Stimulated activated CD8-positive, alpha-beta memory T cell treated with anti-CD3 and anti-CD28 coated beads, Interleukin-12 subunit alpha, Interleukin-12 subunit beta, amount 100 ng/mL, for 1 hour (primary cell): ENCODE results near the gene FICD.

Source experiments
- DNase-seq: peaks from one replicate; pipeline ENCODE4 v3.0.0-alpha.2; 2020; ENCODE audit warnings: low read depth

Gene FICD

GRCh38 chr12:108502922-108503321 is 12.2 kb upstream of the FICD start:
- DNase-seq = no peak

- DNase-seq = no peak
Measured at GRCh38 chr12:108505129-108505528, 9.9 kb upstream of the FICD start.

- DNase-seq = no peak
Measured at GRCh38 chr12:108507971-108508642, 7.0 kb upstream of the FICD start.

GRCh38 chr12:108509806-108510205 is 5.3 kb upstream of the FICD start:
- no peak for DNase-seq

GRCh38 chr12:108510836-108511235 is 4.2 kb upstream of the FICD start:
- no peak for DNase-seq

- DNase-seq = peak; percentile 73
Measured at GRCh38 chr12:108511633-108512540, 3.2 kb upstream of the FICD start.

- DNase-seq = no peak
Measured at GRCh38 chr12:108514468-108514972, 557 bp upstream of the FICD start.

- no peak for DNase-seq
Measured at GRCh38 chr12:108515916-108516315, 839 bp downstream of the FICD start.

GRCh38 chr12:108516511-108517275 is 1.6 kb downstream of the FICD start:
- no peak for DNase-seq

GRCh38 chr12:108517288-108518100 is 2.4 kb downstream of the FICD start:
- DNase-seq = no peak

GRCh38 chr12:108518101-108518715 is 3.1 kb downstream of the FICD start:
- DNase-seq = no peak

GRCh38 chr12:108518716-108519496 is 3.8 kb downstream of the FICD start:
- DNase-seq = no peak

GRCh38 chr12:108519558-108519957 is 4.5 kb downstream of the FICD start:
- no peak for DNase-seq

GRCh38 chr12:108523365-108523764 is 8.3 kb downstream of the FICD start:
- no peak for DNase-seq

GRCh38 chr12:108525681-108526080 is 10.6 kb downstream of the FICD start:
- no peak for DNase-seq

- no peak for DNase-seq
Measured at GRCh38 chr12:108526482-108527165, 11.5 kb downstream of the FICD start.

- DNase-seq = no peak
Measured at GRCh38 chr12:108527166-108527496, 12.1 kb downstream of the FICD start.

- no peak for DNase-seq
Measured at GRCh38 chr12:108530161-108530560, 15.1 kb downstream of the FICD start.

- no peak for DNase-seq
Measured at GRCh38 chr12:108531929-108532848, 17.1 kb downstream of the FICD start.
